Parathyroid adenoma (tissue), 2 donors: ENCODE data around the gene IFRD2.

Source experiments
- H2AFZ ChIP-seq: fragments of 300-600 bp; sonication (generic); one replicate; pipeline ENCODE4 v1.7.0; 2017; ENCODE audit warnings: antibody characterized with exemption, mild to moderate bottlenecking
- H3K27ac ChIP-seq: fragments of 300-600 bp; sonication (generic); one replicate; pipeline ENCODE4 v1.7.0; 2017
- H3K27me3 ChIP-seq: fragments of 300-600 bp; sonication (generic); one replicate; pipeline ENCODE4 v1.7.0; 2017; ENCODE audit warnings: low read length; ENCODE audit not compliant: control insufficient read depth, insufficient read depth
- H3K36me3 ChIP-seq: fragments of 300-600 bp; sonication (generic); one replicate; pipeline ENCODE4 v1.7.0; 2017; ENCODE audit warnings: low read length; ENCODE audit not compliant: control insufficient read depth, insufficient read depth
- H3K4me1 ChIP-seq: fragments of 300-600 bp; sonication (generic); one replicate; pipeline ENCODE4 v1.7.0; 2017; ENCODE audit warnings: control low read depth
- H3K4me2 ChIP-seq: fragments of 300-600 bp; sonication (generic); one replicate; pipeline ENCODE4 v1.7.0; 2017; ENCODE audit warnings: low read length
- H3K4me3 ChIP-seq: fragments of 300-600 bp; sonication (generic); one replicate; pipeline ENCODE4 v1.7.0; 2017; ENCODE audit warnings: low read depth, low read length
- H3K79me2 ChIP-seq: fragments of 300-600 bp; sonication (generic); one replicate; pipeline ENCODE4 v1.7.0; 2017; ENCODE audit warnings: control low read depth
- H3K9ac ChIP-seq: fragments of 300-600 bp; sonication (generic); one replicate; pipeline ENCODE4 v1.7.0; 2017; ENCODE audit warnings: mild to moderate bottlenecking
- H3K9me3 ChIP-seq: fragments of 300-600 bp; sonication (generic); one replicate; pipeline ENCODE4 v1.7.0; 2017; ENCODE audit warnings: low read length; ENCODE audit not compliant: control insufficient read depth
- CTCF ChIP-seq: fragments of 300-600 bp; sonication (generic); IDR thresholded peaks from one replicate; pipeline ENCODE4 v1.7.0; 2017; ENCODE audit warnings: antibody characterized with exemption, mild to moderate bottlenecking
- donor health status: primary hyperparathyroidism.

Gene IFRD2

GRCh38 chr3:50237754-50238548 lies 54.3 kb downstream of the IFRD2 start:
- peak overlapping the region; percentile 47 for H3K9ac ChIP-seq
- peaks cover 30% of the 10 kb centered on the region for H3K4me1 ChIP-seq
- H3K4me2 ChIP-seq, result peak overlapping the region; percentile 100
- peaks cover 58% of the 10 kb centered on the region for H3K79me2 ChIP-seq
- peak overlapping the region; percentile 4 for H2AFZ ChIP-seq
- no peaks in the 10 kb centered on the region for H3K27me3 ChIP-seq
- peak overlapping the region; percentile 84 for H3K4me3 ChIP-seq
- H3K27ac ChIP-seq, result peak overlapping the region; percentile 91
- H3K9me3 ChIP-seq, result no peaks in the 10 kb centered on the region
- no peak for TF ChIP-seq CTCF
- H3K36me3 ChIP-seq, result no peaks in the 10 kb centered on the region
